Measurements from ENCODE around the gene ECT2.
"Not testable (repeated sequence)": the region's sequence is repeated elsewhere in the genome, so short reads cannot be mapped to it uniquely, and the experiment has no call there.

The ECT2 gene

GRCh38 chr3:172853921-172854666, 103.6 kb downstream of the ECT2 start:
- Histone ChIP-seq H3K27ac (ENCODE audit: low read depth, low read length) (no peak overlapping the region), H3K4me1 (ENCODE audit: control insufficient read depth, insufficient read depth, low read length) (no peaks in the 10 kb centered on the region), H3K9ac (ENCODE audit: low read length) (no peak overlapping the region), H3K27me3 (ENCODE audit: control insufficient read depth, insufficient read depth, low read length) (no peaks in the 10 kb centered on the region), H3K36me3 (ENCODE audit: control insufficient read depth, insufficient read depth, low read length) (no peaks in the 10 kb centered on the region), H3K4me3 (ENCODE audit: low read length) (no peak overlapping the region)

- H3K36me3 ChIP-seq (ENCODE audit: control insufficient read depth, insufficient read depth, low read length), result no peaks in the 10 kb centered on the region
- no peak overlapping the region for H3K9ac ChIP-seq (ENCODE audit: low read length)
- H3K27me3 ChIP-seq (ENCODE audit: control insufficient read depth, insufficient read depth, low read length), result no peaks in the 10 kb centered on the region
- no peaks in the 10 kb centered on the region for H3K4me1 ChIP-seq (ENCODE audit: control insufficient read depth, insufficient read depth, low read length)
- no peak overlapping the region for H3K4me3 ChIP-seq (ENCODE audit: low read length)
- no peak overlapping the region for H3K27ac ChIP-seq (ENCODE audit: low read depth, low read length)
Measured at GRCh38 chr3:172855037-172855436, 104.5 kb downstream of the ECT2 start.

GRCh38 chr3:172856795-172857742, 106.5 kb downstream of the ECT2 start:
- H3K27ac ChIP-seq (ENCODE audit: low read depth, low read length), result no peak overlapping the region
- H3K4me1 ChIP-seq (ENCODE audit: control insufficient read depth, insufficient read depth, low read length), result no peaks in the 10 kb centered on the region
- no peak overlapping the region for H3K4me3 ChIP-seq (ENCODE audit: low read length)
- no peak overlapping the region for H3K9ac ChIP-seq (ENCODE audit: low read length)
- no peaks in the 10 kb centered on the region for H3K36me3 ChIP-seq (ENCODE audit: control insufficient read depth, insufficient read depth, low read length)
- no peaks in the 10 kb centered on the region for H3K27me3 ChIP-seq (ENCODE audit: control insufficient read depth, insufficient read depth, low read length)

GRCh38 chr3:172859041-172859440, 108.5 kb downstream of the ECT2 start:
- no peaks in the 10 kb centered on the region for H3K27me3 ChIP-seq (ENCODE audit: control insufficient read depth, insufficient read depth, low read length)
- H3K27ac ChIP-seq (ENCODE audit: low read depth, low read length), result no peak overlapping the region
- no peaks in the 10 kb centered on the region for H3K4me1 ChIP-seq (ENCODE audit: control insufficient read depth, insufficient read depth, low read length)
- no peaks in the 10 kb centered on the region for H3K36me3 ChIP-seq (ENCODE audit: control insufficient read depth, insufficient read depth, low read length)
- H3K4me3 ChIP-seq (ENCODE audit: low read length), result no peak overlapping the region
- H3K9ac ChIP-seq (ENCODE audit: low read length), result no peak overlapping the region

- not testable (repeated sequence) for H3K27me3 ChIP-seq (ENCODE audit: control insufficient read depth, insufficient read depth, low read length); H3K4me1 ChIP-seq (ENCODE audit: control insufficient read depth, insufficient read depth, low read length); H3K36me3 ChIP-seq (ENCODE audit: control insufficient read depth, insufficient read depth, low read length); H3K27ac ChIP-seq (ENCODE audit: low read depth, low read length); H3K4me3 ChIP-seq (ENCODE audit: low read length); H3K9ac ChIP-seq (ENCODE audit: low read length)
Measured at GRCh38 chr3:172866726-172867350, 116.3 kb downstream of the ECT2 start.

GRCh38 chr3:172868582-172869200, 118.2 kb downstream of the ECT2 start:
- H3K27ac ChIP-seq (ENCODE audit: low read depth, low read length), result no peak overlapping the region
- no peak overlapping the region for H3K4me3 ChIP-seq (ENCODE audit: low read length)
- no peaks in the 10 kb centered on the region for H3K4me1 ChIP-seq (ENCODE audit: control insufficient read depth, insufficient read depth, low read length)
- H3K9ac ChIP-seq (ENCODE audit: low read length), result no peak overlapping the region
- no peaks in the 10 kb centered on the region for H3K36me3 ChIP-seq (ENCODE audit: control insufficient read depth, insufficient read depth, low read length)
- no peaks in the 10 kb centered on the region for H3K27me3 ChIP-seq (ENCODE audit: control insufficient read depth, insufficient read depth, low read length)

- Histone ChIP-seq H3K4me3 (ENCODE audit: low read length) (no peak overlapping the region), H3K27ac (ENCODE audit: low read depth, low read length) (no peak overlapping the region), H3K9ac (ENCODE audit: low read length) (no peak overlapping the region), H3K27me3 (ENCODE audit: control insufficient read depth, insufficient read depth, low read length) (no peaks in the 10 kb centered on the region), H3K4me1 (ENCODE audit: control insufficient read depth, insufficient read depth, low read length) (no peaks in the 10 kb centered on the region), H3K36me3 (ENCODE audit: control insufficient read depth, insufficient read depth, low read length) (no peaks in the 10 kb centered on the region)
Measured at GRCh38 chr3:172869368-172869771, 118.8 kb downstream of the ECT2 start.

GRCh38 chr3:172869784-172870518, 119.4 kb downstream of the ECT2 start:
- H3K9ac ChIP-seq (ENCODE audit: low read length), result no peak overlapping the region
- no peaks in the 10 kb centered on the region for H3K4me1 ChIP-seq (ENCODE audit: control insufficient read depth, insufficient read depth, low read length)
- H3K36me3 ChIP-seq (ENCODE audit: control insufficient read depth, insufficient read depth, low read length), result no peaks in the 10 kb centered on the region
- H3K27me3 ChIP-seq (ENCODE audit: control insufficient read depth, insufficient read depth, low read length), result no peaks in the 10 kb centered on the region
- no peak overlapping the region for H3K4me3 ChIP-seq (ENCODE audit: low read length)
- H3K27ac ChIP-seq (ENCODE audit: low read depth, low read length), result no peak overlapping the region
